GM21786 (cell line): Measurements from ENCODE around the gene ADORA1.

Experiments
- ATAC-seq: cut with Tn5 transposase; IDR thresholded peaks from one replicate; pipeline ENCODE4 v1.9.1; 2021; ENCODE audit not compliant: unreplicated experiment

The ADORA1 gene

GRCh38 chr1:203120325-203121153 is 7.0 kb upstream of the ADORA1 start:
- no peak for ATAC-seq

GRCh38 chr1:203121186-203122015 is 6.1 kb upstream of the ADORA1 start:
- ATAC-seq = no peak

DNA sequence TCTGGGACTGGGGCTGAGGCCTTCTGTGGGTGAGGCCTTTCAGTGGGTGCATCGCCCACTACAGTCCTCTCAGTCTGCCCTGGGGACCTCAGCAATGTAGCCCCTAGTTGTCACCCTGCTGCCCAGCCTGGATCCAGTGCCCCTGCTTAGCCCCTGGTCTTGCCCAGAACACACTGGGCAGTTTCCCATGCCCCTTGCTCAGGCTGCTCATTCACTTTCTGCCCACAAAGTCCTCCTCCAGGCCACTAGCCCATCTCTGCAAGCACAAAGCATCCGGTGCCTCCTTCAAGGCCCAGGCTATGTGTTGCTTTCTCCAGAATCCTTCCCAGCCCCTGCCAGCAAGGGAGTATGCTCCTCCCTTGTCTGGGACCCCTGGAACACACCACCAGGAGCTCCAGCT is 5.4 kb upstream of the ADORA1 start:
- no peak for ATAC-seq

- ATAC-seq = no peak
These were observed 3.5 kb upstream of the ADORA1 start for GRCh38 chr1:203124011-203124410.

- ATAC-seq = no peak
These were observed 2.8 kb upstream of the ADORA1 start for GRCh38 chr1:203124546-203125317.

GRCh38 chr1:203126151-203126865 is 1.2 kb upstream of the ADORA1 start:
- ATAC-seq = no peak

DNA sequence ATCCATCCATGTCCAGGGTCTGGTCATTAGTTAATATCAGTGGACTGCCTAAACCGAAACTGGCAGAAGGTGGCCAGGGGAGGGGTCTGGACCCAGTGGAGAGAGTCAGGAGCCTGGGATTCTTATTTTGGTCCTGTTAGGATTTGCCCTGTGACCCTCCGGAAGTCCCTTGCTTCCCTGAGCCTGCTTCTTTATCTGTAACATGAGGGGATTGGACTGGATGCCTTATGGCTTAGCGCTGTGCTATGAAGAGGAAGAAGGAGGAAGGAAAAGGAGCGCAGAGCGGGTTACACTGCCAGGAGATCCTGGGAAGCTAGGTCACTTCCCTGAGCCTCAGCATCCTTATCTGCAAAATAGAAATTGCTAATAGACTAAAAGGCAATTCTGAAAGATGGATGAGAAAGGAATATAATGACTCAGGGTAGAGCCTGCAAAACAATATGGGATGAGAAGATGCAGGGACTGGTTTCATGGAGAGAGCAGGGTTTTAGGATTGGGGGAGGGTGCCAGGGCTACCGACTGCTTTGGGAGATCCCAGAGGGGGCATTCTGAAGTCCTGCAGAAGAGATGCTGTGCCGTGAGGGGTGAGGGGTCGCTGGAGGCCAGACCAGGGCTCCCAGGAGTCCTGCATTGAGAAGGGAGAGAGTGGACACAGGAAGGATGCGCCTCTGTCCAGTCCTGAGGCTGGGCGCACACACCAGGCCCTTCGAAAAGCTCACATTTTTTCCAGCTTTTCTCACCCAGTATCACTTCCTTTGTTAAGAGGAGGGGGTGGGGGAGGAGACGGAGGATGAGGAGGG is 460 bp upstream of the ADORA1 start:
- no peak for ATAC-seq

- ATAC-seq = no peak
These were observed 847 bp downstream of the ADORA1 start for GRCh38 chr1:203128431-203128715.

DNA sequence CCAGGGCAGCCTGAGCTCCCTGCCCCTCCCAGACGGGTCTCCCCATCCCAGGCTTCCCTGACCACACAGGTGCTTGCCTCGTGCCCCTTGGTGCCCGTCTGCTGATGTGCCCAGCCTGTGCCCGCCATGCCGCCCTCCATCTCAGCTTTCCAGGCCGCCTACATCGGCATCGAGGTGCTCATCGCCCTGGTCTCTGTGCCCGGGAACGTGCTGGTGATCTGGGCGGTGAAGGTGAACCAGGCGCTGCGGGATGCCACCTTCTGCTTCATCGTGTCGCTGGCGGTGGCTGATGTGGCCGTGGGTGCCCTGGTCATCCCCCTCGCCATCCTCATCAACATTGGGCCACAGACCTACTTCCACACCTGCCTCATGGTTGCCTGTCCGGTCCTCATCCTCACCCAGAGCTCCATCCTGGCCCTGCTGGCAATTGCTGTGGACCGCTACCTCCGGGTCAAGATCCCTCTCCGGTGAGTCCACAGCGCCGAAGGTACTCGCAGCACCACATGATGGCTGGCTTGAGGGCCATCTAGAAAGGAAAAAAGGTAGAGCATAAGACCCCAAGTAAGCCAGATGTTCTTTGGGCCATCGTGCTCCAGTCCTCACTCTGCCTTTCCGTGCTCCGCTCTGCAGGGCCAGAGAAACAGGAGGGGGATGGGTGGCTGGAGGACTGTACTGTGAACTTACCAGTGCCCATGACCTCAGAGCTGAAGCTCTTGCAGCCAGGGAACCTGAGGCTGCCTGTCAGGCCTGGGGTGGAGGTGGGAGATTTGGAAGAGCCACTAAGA is 1.4 kb downstream of the ADORA1 start:
- no peak for ATAC-seq

DNA sequence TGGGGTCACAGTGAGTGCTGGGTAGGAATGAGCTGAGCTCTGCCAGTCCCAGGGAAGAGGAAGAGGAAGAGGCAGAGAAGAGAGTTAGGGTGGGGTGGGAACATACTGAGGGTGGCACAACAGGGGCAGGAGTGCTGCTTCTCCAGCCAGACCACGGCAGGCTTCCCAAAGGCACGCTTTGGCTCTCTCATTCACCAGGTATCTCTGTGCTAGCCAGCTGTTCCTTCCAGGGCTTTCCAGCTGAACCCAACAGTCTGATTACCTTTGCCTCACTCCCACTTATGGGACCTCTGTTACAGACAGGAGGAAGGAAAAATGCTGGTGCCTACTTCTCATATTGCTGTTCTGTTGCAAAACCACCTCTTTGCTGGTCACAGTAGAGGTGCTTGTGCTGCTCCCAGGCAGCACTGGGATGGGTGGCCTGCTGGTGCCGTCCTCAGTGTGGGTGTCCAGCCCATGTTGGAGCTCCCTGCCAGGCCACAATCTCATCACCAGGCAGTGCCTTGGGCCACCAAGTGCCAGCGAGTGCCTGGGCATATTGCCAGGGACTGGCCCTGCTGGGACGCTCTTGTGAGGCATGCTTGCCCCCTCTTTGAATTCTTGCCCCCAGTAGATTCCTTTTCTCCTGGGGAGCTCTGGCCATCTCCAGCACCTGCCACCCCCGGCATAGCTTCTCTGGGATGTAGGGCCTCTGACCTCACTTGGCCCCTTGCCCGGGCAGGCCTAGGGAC is 2.1 kb downstream of the ADORA1 start:
- ATAC-seq = no peak

DNA sequence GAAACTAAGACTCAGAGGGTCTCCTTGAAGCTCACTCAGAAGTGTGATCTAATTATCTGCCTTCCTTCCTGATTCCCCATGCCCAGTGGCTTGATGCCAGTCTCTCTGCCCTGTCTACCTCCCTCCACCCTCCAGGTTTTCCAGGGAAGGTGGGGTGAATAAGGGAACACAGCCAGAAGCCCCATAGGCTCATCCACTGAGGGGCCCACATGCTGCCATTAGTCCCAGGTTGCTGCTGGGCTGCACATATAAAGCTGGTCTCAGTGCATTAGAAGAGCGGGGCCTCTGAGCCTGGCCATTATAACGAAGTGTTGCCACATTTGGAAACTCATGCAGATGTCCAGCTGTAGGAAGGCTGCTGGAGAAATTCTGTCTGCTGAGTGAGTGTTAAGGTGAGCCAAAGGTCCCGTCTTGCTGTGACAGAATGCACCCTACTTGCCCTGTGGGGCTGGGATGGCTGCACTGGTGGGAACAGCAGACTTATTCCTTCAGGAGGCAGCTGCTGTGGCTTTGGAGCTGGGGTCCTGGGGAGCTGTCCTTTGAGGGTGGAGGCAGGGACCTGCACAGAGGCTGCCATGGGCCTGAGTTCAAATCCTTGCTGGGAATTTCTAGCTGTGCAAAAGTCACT is 2.9 kb downstream of the ADORA1 start:
- ATAC-seq = no peak

- no peak for ATAC-seq
These were observed 4.1 kb downstream of the ADORA1 start for GRCh38 chr1:203131548-203132200.

DNA sequence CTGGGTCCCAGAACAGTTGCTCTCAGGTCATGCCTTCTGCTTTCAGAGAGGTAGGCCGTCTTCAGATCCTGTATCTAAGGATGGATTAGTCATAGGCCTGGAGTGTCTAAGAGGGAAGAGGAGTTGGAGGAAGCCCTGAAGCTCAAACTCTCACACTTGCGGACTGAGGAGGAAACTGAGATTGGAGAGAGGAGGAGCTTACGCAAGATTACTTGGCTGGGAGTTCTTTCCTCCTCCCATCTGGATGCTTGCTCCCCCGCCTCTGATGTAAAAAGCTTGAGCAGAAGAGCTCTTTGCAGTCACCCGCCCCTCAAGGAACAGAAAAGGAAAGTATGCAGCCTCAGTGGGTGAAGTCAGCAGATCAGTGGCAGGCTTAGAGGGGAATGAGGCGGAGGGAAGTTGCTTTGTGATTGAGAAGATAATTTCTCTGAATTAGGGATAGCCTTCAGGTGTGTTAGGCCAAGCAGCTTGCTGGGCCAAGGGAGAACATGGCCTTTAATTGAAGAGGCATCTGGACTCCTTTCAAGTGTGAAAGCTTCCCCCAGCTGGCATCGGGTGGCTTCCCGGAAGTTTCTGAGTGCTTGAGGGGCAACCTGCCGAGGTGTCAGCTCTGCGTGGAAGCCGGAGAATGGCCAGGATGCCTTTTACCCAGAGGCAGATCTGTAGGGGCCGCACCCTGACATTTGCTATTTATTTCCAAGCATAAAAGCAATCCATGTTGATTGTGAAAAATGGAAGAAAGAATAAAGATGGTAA is 6.6 kb downstream of the ADORA1 start:
- no peak for ATAC-seq

DNA sequence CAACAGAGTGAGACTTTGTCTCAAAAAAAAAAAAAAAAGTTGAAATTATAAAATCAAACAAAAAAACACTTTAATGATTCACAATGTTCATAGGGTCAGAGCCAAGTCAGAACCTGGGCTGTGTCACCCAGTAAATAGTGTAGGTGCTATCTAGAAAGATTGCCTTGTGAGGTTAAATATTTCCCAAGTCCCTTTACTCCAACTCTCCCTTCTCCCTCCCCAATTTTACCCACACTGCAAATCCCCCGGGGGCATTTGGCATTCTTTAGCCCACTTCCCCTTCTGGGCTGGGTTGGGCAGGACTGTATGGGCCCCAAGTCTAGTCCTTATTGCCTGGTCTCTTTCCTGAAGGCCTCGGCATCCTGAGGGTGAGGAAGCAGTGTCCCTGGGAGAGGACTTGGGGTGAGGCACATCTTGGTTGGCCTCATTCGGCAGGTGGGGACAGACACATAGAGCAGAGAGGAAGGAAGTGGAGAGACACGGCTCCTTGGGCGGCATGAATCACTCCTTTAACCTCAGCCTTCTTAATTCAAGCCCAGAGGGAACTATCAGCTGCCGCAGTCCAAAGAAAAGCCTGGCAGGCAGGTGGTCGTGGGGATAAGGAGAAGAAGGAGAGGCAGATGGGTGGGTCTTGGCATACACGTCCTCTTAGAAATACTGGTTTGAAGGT is 8.2 kb downstream of the ADORA1 start:
- no peak for ATAC-seq

DNA sequence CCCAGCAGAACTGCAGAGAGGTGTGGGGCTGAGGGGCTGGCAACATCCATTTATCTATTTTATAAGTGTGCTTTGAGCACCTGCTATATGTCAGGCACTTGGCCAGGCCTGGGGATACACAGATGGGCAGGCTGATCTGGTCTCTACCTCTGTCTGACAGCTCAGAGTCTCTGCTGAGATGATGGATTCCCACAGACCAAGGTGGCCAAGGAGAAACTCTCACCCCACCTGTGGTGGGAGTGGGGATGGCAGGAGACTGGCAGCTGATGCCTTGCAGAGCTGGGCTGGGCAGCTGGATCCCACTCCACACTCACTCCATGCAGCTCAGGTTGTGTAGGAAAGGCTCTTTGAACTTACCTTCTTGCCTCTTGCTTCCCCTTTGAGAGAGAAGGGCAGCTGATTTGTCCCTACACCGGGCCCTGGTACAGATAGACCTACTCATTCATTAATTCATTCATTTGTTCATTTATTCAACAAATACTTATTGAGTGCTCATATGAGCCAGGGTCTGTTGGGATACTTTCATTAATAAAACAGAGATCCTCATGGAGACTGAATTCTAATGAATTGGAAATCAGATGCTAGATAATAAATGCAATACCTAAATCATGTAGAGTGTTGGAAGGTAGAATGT is 9.0 kb downstream of the ADORA1 start:
- ATAC-seq = no peak

- ATAC-seq = no peak
These were observed 9.8 kb downstream of the ADORA1 start for GRCh38 chr1:203137324-203137723.
